ENCODE results near the gene CACNA2D2. TPM values are rescaled to one million over a fixed set of nuclear protein-coding genes. Genes with fewer than 3 reads are reported as not detected.

The CACNA2D2 gene
- polyA plus RNA-seq, 1 of the 3 experiments (the other 2 are of a cell fraction): 1.1 TPM

GRCh38 chr3:50533316-50533715 lies 29.9 kb upstream of the CACNA2D2 start:
- Histone ChIP-seq H3K4me2 (no peak overlapping the region), H3K79me2 (ENCODE audit: insufficient read depth) (no peaks in the 10 kb centered on the region), H3K4me3 (ENCODE audit: low read depth in 2 of 2, low read length in 1 of 2) (no peak overlapping the region), H3K9me3 (no peaks in the 10 kb centered on the region), H3K9ac (no peak overlapping the region), H3K9me2 (no peaks in the 10 kb centered on the region), H3K27me3 (ENCODE audit: insufficient read depth) (peaks cover 12% of the 10 kb centered on the region), H3K27ac (ENCODE audit: low read depth in 2 of 2, low read length in 1 of 2) (no peak overlapping the region), H3K4me1 (ENCODE audit: control insufficient read depth in 1 of 2, insufficient read depth in 2 of 2, low read depth in 1 of 2, low read length in 1 of 2) (peaks cover 0 to 14% of the 10 kb centered on the region in 2 experiments; a peak in 1 of 4 replicates), H3F3A (replicated peaks; ENCODE audit: insufficient read depth) (no peaks in the 10 kb centered on the region), H2AFZ (ENCODE audit: low read depth) (no peak overlapping the region), H4K20me1 (ENCODE audit: insufficient read depth) (no peaks in the 10 kb centered on the region), H3K36me3 (replicated peaks in 1 of 2; ENCODE audit: control insufficient read depth in 1 of 2, insufficient read depth in 2 of 2, low read length in 1 of 2) (no peaks in the 10 kb centered on the region)
- 74% methylated on average over 13 of the region's 13 CpGs for WGBS (ENCODE audit: low lambda C conversion rate)
- DNase-seq: no peak
- POLR2A ChIA-PET: no interaction called here
- TF ChIP-seq JUND (IDR thresholded peaks at IDR 0.05) (no peak), EP300 (IDR thresholded peaks at IDR 0.05; ENCODE audit: borderline replicate concordance in 1 of 2, low read depth in 1 of 2, low read length in 1 of 2) (no peak), RFX5 (IDR thresholded peaks at IDR 0.05; ENCODE audit: low read length) (no peak), TAF1 (IDR thresholded peaks at IDR 0.05; ENCODE audit: borderline replicate concordance, low read depth, low read length) (no peak), NFIC (IDR thresholded peaks at IDR 0.05; ENCODE audit: borderline replicate concordance) (no peak), CHD2 (IDR thresholded peaks at IDR 0.05; ENCODE audit: low read length, partially characterized antibody) (no peak), POLR2AphosphoS5 (IDR thresholded peaks at IDR 0.05; ENCODE audit: low read depth, low read length) (no peak), TEAD4 (IDR thresholded peaks at IDR 0.05; ENCODE audit: borderline replicate concordance, insufficient read depth) (no peak), MAX (IDR thresholded peaks at IDR 0.05; ENCODE audit: low read depth) (no peak), USF2 (IDR thresholded peaks at IDR 0.05; ENCODE audit: borderline replicate concordance, low read depth, low read length) (no peak), ZBTB33 (IDR thresholded peaks at IDR 0.05; ENCODE audit: borderline replicate concordance, low read depth) (no peak)
- CTCF ChIA-PET: interaction anchor here (1.7 kb wide), 2 partner anchors 10 to 17 kb away, joined by 5 to 10 read pairs; no protein-coding TSS in a partner anchor

GRCh38 chr3:50532062-50532705 lies 28.8 kb upstream of the CACNA2D2 start:
- H3K27ac ChIP-seq (ENCODE audit: low read depth in 2 of 2, low read length in 1 of 2): no peak overlapping the region
- no peaks in the 10 kb centered on the region for H3K36me3 ChIP-seq (replicated peaks in 1 of 2; ENCODE audit: control insufficient read depth in 1 of 2, insufficient read depth in 2 of 2, low read length in 1 of 2)
- H3F3A ChIP-seq (replicated peaks; ENCODE audit: insufficient read depth): no peaks in the 10 kb centered on the region
- CTCF ChIA-PET: interaction anchor here (0.6 to 1.5 kb wide), 5 partner anchors 8 to 184 kb away, joined by 3 to 12 read pairs (median 3); no protein-coding TSS in a partner anchor
- POLR2A ChIA-PET: interaction anchor here (0.6 kb wide), 1 partner anchor 19 kb away, joined by 4 read pairs; no protein-coding TSS in a partner anchor
- peaks cover 0 to 14% of the 10 kb centered on the region in 2 experiments; a peak in 1 of 4 replicates for H3K4me1 ChIP-seq (ENCODE audit: control insufficient read depth in 1 of 2, insufficient read depth in 2 of 2, low read depth in 1 of 2, low read length in 1 of 2)
- WGBS (ENCODE audit: low lambda C conversion rate): 77% methylated on average over 9 of the region's 9 CpGs
- no peak overlapping the region for H2AFZ ChIP-seq (ENCODE audit: low read depth)
- H3K79me2 ChIP-seq (ENCODE audit: insufficient read depth): no peaks in the 10 kb centered on the region
- H3K4me3 ChIP-seq (ENCODE audit: low read depth in 2 of 2, low read length in 1 of 2): no peak overlapping the region
- no peak overlapping the region for H3K4me2 ChIP-seq
- H3K9me2 ChIP-seq: no peaks in the 10 kb centered on the region
- no peak for DNase-seq
- H4K20me1 ChIP-seq (ENCODE audit: insufficient read depth): no peaks in the 10 kb centered on the region
- no peak overlapping the region for H3K9ac ChIP-seq
- H3K9me3 ChIP-seq: no peaks in the 10 kb centered on the region
- peaks cover 12% of the 10 kb centered on the region for H3K27me3 ChIP-seq (ENCODE audit: insufficient read depth)
- TF ChIP-seq FOSL2 (IDR thresholded peaks at IDR 0.05; ENCODE audit: borderline replicate concordance, low read depth) (no peak), MAX (IDR thresholded peaks at IDR 0.05; ENCODE audit: low read depth) (no peak), JUND (IDR thresholded peaks at IDR 0.05) (no peak), FOXJ3 (CRISPR knock-in tag; IDR thresholded peaks at IDR 0.05) (no peak), RXRA (IDR thresholded peaks at IDR 0.05; ENCODE audit: borderline replicate concordance, low read depth) (no peak), RFX5 (IDR thresholded peaks at IDR 0.05; ENCODE audit: low read length) (no peak), GATA2 (CRISPR knock-in tag; IDR thresholded peaks at IDR 0.05) (no peak), TAF1 (IDR thresholded peaks at IDR 0.05; ENCODE audit: borderline replicate concordance, low read depth, low read length) (no peak), CTCF (IDR thresholded peaks at IDR 0.05) (no peak), SIN3A (IDR thresholded peaks at IDR 0.05; ENCODE audit: borderline replicate concordance, low read depth, low read length) (no peak), RCOR1 (IDR thresholded peaks at IDR 0.05; ENCODE audit: low read length) (no peak), EZH2phosphoT487 (IDR thresholded peaks at IDR 0.05; ENCODE audit: borderline replicate concordance, low read depth) (no peak)

Data from SK-N-SH (cell line).